GM12878 (cell line): ENCODE measurements around the gene SLC25A30. TPM values are rescaled to one million over a fixed set of nuclear protein-coding genes. Genes with fewer than 3 reads are reported as not detected.

Source experiments
- ATAC-seq: fragments of 200-7000 bp; cut with Tn5 transposase; 3 replicates; pipeline ENCODE4 v1.9.1; 2020; ENCODE audit warnings: mild to moderate bottlenecking, moderate library complexity
- BruUV-seq: library from RNA; stranded (reverse); fragments of 400-500 nt; replicated peaks from 2 replicates; lab custom pipeline; 2021; lab: Mats Ljungman, UMichigan
- CTCF ChIA-PET: fragments of 300-600 bp; sonication (Branson Sonifier 250); formaldehyde crosslinking; extraction: SDS; loops from one replicate; lab custom pipeline; 2021; ENCODE audit warnings: inconsistent platforms; lab: Yijun Ruan, JAX
- POLR2A ChIA-PET: fragments of 350-600 bp; formaldehyde crosslinking; extraction: SDS; loops from one replicate; lab custom pipeline; 2021; ENCODE audit warnings: inconsistent platforms; lab: Charles Lee
- RAD21 ChIA-PET: fragments of 300-600 bp; sonication (Branson Sonifier 250); formaldehyde crosslinking; loops from one replicate; lab custom pipeline; 2023; ENCODE audit warnings: antibody characterized with exemption; ENCODE audit not compliant: unreplicated experiment; lab: Charles Lee
- SMC1A ChIA-PET: fragments of 300-600 bp; sonication (Branson Sonifier 250); formaldehyde crosslinking; loops from one replicate; lab custom pipeline; 2023; ENCODE audit not compliant: unreplicated experiment, uncharacterized antibody; lab: Charles Lee
- DNase-seq: peaks from one replicate; pipeline ENCODE4 v3.0.0-alpha.2; 2011; ENCODE audit warnings: low read depth, low spot score
- FAIRE-seq: peaks from 3 replicates; lab custom pipeline; 2011; peaks lifted over from hg19 to GRCh38; lab: Jason Lieb, UNC
- H2AFZ ChIP-seq: 2 replicates; pipeline ENCODE4 v1.6.0; 2011; ENCODE audit warnings: low read depth, low read length, control low read depth; ENCODE audit not compliant: control insufficient read depth
- H3K27ac ChIP-seq: 2 replicates; pipeline ENCODE4 v1.5.1; 2011; ENCODE audit warnings: control low read depth; ENCODE audit not compliant: control insufficient read depth, insufficient read depth
- H3K27me3 ChIP-seq, 2 experiments: replicated peaks in 1 of 2; 2 replicates each; pipeline versions ENCODE4 v1.6.0 to v1.6.1; 2011; ENCODE audit warnings: low read length in 1 of 2; ENCODE audit not compliant: control insufficient read depth in 2 of 2, insufficient read depth in 2 of 2
- H3K36me3 ChIP-seq, 2 experiments: 2 replicates each; pipeline ENCODE4 v1.5.1; 2011; ENCODE audit warnings: low read length in 1 of 2; ENCODE audit not compliant: control insufficient read depth in 2 of 2, insufficient read depth in 2 of 2
- H3K4me1 ChIP-seq: 2 replicates; pipeline ENCODE4 v1.6.1; 2011; ENCODE audit warnings: mild to moderate bottlenecking, low read length, moderate library complexity, mixed read lengths; ENCODE audit not compliant: control insufficient read depth, insufficient read depth
- H3K4me2 ChIP-seq: 2 replicates; pipeline ENCODE4 v1.6.0; 2011; ENCODE audit warnings: control low read depth; ENCODE audit not compliant: control insufficient read depth, insufficient read depth
- H3K4me3 ChIP-seq: fragments of 200-600 bp; sonication (generic); 2 replicates; pipeline ENCODE4 v1.5.1; 2016
- H3K79me2 ChIP-seq: 2 replicates; pipeline ENCODE4 v1.6.0; 2011; ENCODE audit warnings: low read length; ENCODE audit not compliant: control insufficient read depth, insufficient read depth
- H3K9ac ChIP-seq: 2 replicates; pipeline ENCODE4 v1.8.0; 2011; ENCODE audit warnings: low read length, control low read depth, mixed read lengths; ENCODE audit not compliant: control insufficient read depth, insufficient read depth
- H3K9me3 ChIP-seq: replicated peaks from 3 replicates; pipeline ENCODE4 v1.5.1; 2011; ENCODE audit warnings: mild to moderate bottlenecking, low read length; ENCODE audit not compliant: control insufficient read depth, insufficient read depth
- H4K20me1 ChIP-seq: 2 replicates; pipeline ENCODE4 v1.6.0; 2011; ENCODE audit not compliant: control insufficient read depth, insufficient read depth
- BCL3 ChIP-seq: IDR thresholded peaks from 2 replicates; pipeline ENCODE4 v1.6.1; 2011; ENCODE audit warnings: borderline replicate concordance, low read depth, mild to moderate bottlenecking, moderate library complexity, low read length; ENCODE audit not compliant: insufficient read depth, poor library complexity, severe bottlenecking
- BHLHE40 ChIP-seq, 2 experiments: fragments of 450-650 bp in 1 of 2; IDR thresholded peaks; 2 replicates each; pipeline ENCODE4 v1.6.1; 2011 to 2017; ENCODE audit warnings: low read depth in 2 of 2, borderline replicate concordance in 1 of 2, improper control_type of control experiment in 1 of 2, low read length in 1 of 2, mild to moderate bottlenecking in 1 of 2
- DPF2 ChIP-seq: fragments of 450-650 bp; IDR thresholded peaks from 2 replicates; pipeline ENCODE4 v1.6.1; 2017; ENCODE audit warnings: mild to moderate bottlenecking
- EED ChIP-seq: sonication (generic); IDR thresholded peaks from 2 replicates; pipeline ENCODE4 v1.6.1; 2016; ENCODE audit warnings: antibody characterized with exemption, low read depth
- GABPA ChIP-seq: IDR thresholded peaks from 2 replicates; pipeline ENCODE4 v1.6.1; 2014; ENCODE audit warnings: antibody characterized with exemption, low read depth, mild to moderate bottlenecking, inconsistent platforms
- HDAC6 ChIP-seq: fragments of 200-600 bp; sonication (generic); IDR thresholded peaks from one replicate; pipeline ENCODE4 v1.8.0; 2017; ENCODE audit warnings: antibody characterized with exemption; ENCODE audit not compliant: unreplicated experiment
- JUND ChIP-seq: IDR thresholded peaks from 2 replicates; pipeline ENCODE4 v1.6.1; 2012; ENCODE audit warnings: low read depth, mild to moderate bottlenecking, low read length, improper control_type of control experiment, moderate library complexity
- NRF1 ChIP-seq: conservative IDR thresholded peaks from 2 replicates; pipeline ENCODE4 v1.6.1; 2011; ENCODE audit warnings: mild to moderate bottlenecking, low read depth, low read length, improper control_type of control experiment
- SP1 ChIP-seq: IDR thresholded peaks from one replicate; pipeline ENCODE4 v1.6.1; 2011; ENCODE audit warnings: low read depth, low read length
- TAF1 ChIP-seq: IDR thresholded peaks from 2 replicates; pipeline ENCODE4 v1.6.1; 2011; ENCODE audit warnings: mild to moderate bottlenecking, low read depth, low read length, borderline replicate concordance
- YY1 ChIP-seq: IDR thresholded peaks from 2 replicates; pipeline ENCODE4 v1.6.1; 2011; ENCODE audit warnings: low read depth, mild to moderate bottlenecking, low read length
- ZBTB33 ChIP-seq: fragments of 450-650 bp; IDR thresholded peaks from 2 replicates; pipeline ENCODE4 v1.6.1; 2017; ENCODE audit warnings: mild to moderate bottlenecking
- ZNF24 ChIP-seq: fragments of 450-650 bp; IDR thresholded peaks from 2 replicates; pipeline ENCODE4 v1.6.1; 2017; ENCODE audit warnings: antibody characterized with exemption, mild to moderate bottlenecking
- ZSCAN29 ChIP-seq: fragments of 450-650 bp; IDR thresholded peaks from 2 replicates; pipeline ENCODE4 v1.6.1; 2017; ENCODE audit warnings: mild to moderate bottlenecking, moderate library complexity
- WGBS: methylation state at CpG from one replicate; pipeline ENCODE4 v1.1.6; 2016; ENCODE audit warnings: low lambda C conversion rate; ENCODE audit not compliant: insufficient replicate concordance, insufficient coverage; ENCODE audit errors: missing lambda C conversion rate; 5-methylcytosine and 5-hydroxymethylcytosine counted together
- in situ Hi-C: fragments of 300-500 bp; cut with MboI; formaldehyde crosslinking; loops from 9 replicates; pipeline ENCODE4 v1.14.3; 2018; ENCODE audit warnings: mixed read lengths
- intact Hi-C: fragments of 100-400 bp; cut with micrococcal nuclease; formaldehyde crosslinking; loops from one replicate; pipeline ENCODE4 v1.14.2; 2022; ENCODE audit not compliant: unreplicated experiment
- polyA plus RNA-seq, 11 experiments: library from polyadenylated mRNA; depleted of rRNA in 4 of 11; unstranded in 6 of 11; stranded (reverse) in 5 of 11; fragments of >200 nt; fragmentation: Nextera tagmentation in 4 of 11; fragmentation: Illumina TruSeq in 1 of 11; extraction: Ambion mirVana in 4 of 11; extraction: Trizol in 1 of 11; gene quantifications; 1 replicate in 1 of 11; 2 replicates in 10 of 11; pipeline versions ENCODE4 v1.2.1 to v1.2.3, GENCODE V29; 2011 to 2016; ENCODE audit warnings: inconsistent platforms in 2 of 11, missing spikeins in 2 of 11, low read depth in 1 of 11
- total RNA-seq, 4 experiments: library from RNA; depleted of rRNA in 3 of 4; stranded (reverse); fragments of >200 nt in 3 of 4; fragmentation: Illumina TruSeq in 1 of 4; extraction: Trizol in 1 of 4; gene quantifications; 2 replicates each; pipeline versions ENCODE4 v1.2.1 to v1.2.3, GENCODE V29; 2013 to 2021
- TF ChIP-seq, protein P1 (sequence below): fragments of 150-350 bp; IDR thresholded peaks from 2 replicates; pipeline ENCODE4 v1.6.1; 2014; ENCODE audit warnings: mild to moderate bottlenecking, low read depth, low read length
- TF ChIP-seq, protein P2 (sequence below): IDR thresholded peaks from 2 replicates; pipeline ENCODE4 v1.6.1; 2011; ENCODE audit warnings: low read depth, low read length, improper control_type of control experiment, borderline replicate concordance
- TF ChIP-seq, protein P3 (sequence below): fragments of 450-650 bp; IDR thresholded peaks from 2 replicates; pipeline ENCODE4 v1.6.1; 2016; ENCODE audit warnings: mild to moderate bottlenecking

Gene SLC25A30
- total and polyA plus RNA-seq, 10 of the 15 experiments (the other 5 are each of a cell fraction or from before 2014, with no cell fraction given): 2.4 to 18.0 (median 8.9) TPM

GRCh38 chr13:45434556-45435371, 16.6 kb upstream of the SLC25A30 start:
- no peaks in the 10 kb centered on the region for H3K9me3 ChIP-seq
- H3K4me3 ChIP-seq: no peak overlapping the region
- SMC1A ChIA-PET: no interaction called here
- RAD21 ChIA-PET: no interaction called here
- no peak overlapping the region for H3K27ac ChIP-seq
- H2AFZ ChIP-seq: no peak overlapping the region
- no peak for FAIRE-seq
- intact Hi-C loops (no loop called here), in situ Hi-C loops (no loop called here)
- no peak for DNase-seq
- H3K9ac ChIP-seq: no peak overlapping the region
- WGBS: 64% methylated on average over 8 of the region's 8 CpGs
- ATAC-seq: no peak
- no peaks in the 10 kb centered on the region for H4K20me1 ChIP-seq
- POLR2A ChIA-PET: no interaction called here
- H3K36me3 ChIP-seq: no peaks in the 10 kb centered on the region
- H3K27me3 ChIP-seq: no peaks in the 10 kb centered on the region
- BruUV-seq: no TSS peak
- no peaks in the 10 kb centered on the region; the same call in 1 of the 2 replicates for H3K4me1 ChIP-seq
- H3K4me2 ChIP-seq: no peak overlapping the region
- CTCF ChIA-PET: no interaction called here
- H3K79me2 ChIP-seq: no peaks in the 10 kb centered on the region
- TF ChIP-seq YY1: no peak
- no peak for TF ChIP-seq HDAC6
- TF ChIP-seq NRF1: no peak
- TF ChIP-seq, protein P1, sequence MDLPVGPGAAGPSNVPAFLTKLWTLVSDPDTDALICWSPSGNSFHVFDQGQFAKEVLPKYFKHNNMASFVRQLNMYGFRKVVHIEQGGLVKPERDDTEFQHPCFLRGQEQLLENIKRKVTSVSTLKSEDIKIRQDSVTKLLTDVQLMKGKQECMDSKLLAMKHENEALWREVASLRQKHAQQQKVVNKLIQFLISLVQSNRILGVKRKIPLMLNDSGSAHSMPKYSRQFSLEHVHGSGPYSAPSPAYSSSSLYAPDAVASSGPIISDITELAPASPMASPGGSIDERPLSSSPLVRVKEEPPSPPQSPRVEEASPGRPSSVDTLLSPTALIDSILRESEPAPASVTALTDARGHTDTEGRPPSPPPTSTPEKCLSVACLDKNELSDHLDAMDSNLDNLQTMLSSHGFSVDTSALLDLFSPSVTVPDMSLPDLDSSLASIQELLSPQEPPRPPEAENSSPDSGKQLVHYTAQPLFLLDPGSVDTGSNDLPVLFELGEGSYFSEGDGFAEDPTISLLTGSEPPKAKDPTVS: no peak
- no peak for TF ChIP-seq BCL3
- TF ChIP-seq ZNF24: no peak
- TF ChIP-seq ZBTB33: no peak
- no peak for TF ChIP-seq SP1
- TF ChIP-seq, protein P2, sequence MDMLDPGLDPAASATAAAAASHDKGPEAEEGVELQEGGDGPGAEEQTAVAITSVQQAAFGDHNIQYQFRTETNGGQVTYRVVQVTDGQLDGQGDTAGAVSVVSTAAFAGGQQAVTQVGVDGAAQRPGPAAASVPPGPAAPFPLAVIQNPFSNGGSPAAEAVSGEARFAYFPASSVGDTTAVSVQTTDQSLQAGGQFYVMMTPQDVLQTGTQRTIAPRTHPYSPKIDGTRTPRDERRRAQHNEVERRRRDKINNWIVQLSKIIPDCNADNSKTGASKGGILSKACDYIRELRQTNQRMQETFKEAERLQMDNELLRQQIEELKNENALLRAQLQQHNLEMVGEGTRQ: no peak
- no peak for TF ChIP-seq ZSCAN29
- TF ChIP-seq, protein P3, sequence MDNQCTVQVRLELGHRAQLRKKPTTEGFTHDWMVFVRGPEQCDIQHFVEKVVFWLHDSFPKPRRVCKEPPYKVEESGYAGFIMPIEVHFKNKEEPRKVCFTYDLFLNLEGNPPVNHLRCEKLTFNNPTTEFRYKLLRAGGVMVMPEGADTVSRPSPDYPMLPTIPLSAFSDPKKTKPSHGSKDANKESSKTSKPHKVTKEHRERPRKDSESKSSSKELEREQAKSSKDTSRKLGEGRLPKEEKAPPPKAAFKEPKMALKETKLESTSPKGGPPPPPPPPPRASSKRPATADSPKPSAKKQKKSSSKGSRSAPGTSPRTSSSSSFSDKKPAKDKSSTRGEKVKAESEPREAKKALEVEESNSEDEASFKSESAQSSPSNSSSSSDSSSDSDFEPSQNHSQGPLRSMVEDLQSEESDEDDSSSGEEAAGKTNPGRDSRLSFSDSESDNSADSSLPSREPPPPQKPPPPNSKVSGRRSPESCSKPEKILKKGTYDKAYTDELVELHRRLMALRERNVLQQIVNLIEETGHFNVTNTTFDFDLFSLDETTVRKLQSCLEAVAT: no peak
- TF ChIP-seq JUND: no peak
- TF ChIP-seq BHLHE40 (IDR thresholded peaks at IDR 0.05; ENCODE audit: borderline replicate concordance in 1 of 2, low read depth in 2 of 2, low read length in 1 of 2): no peak
- no peak for TF ChIP-seq EED
- TF ChIP-seq TAF1: no peak
- no peak for TF ChIP-seq GABPA
- no peak for TF ChIP-seq DPF2
